HG03039 (cell line): Measurements from ENCODE around the gene IL22RA1.

Source experiments
- ATAC-seq: cut with Tn5 transposase; IDR thresholded peaks from one replicate; pipeline ENCODE4 v1.9.1; 2021; ENCODE audit warnings: mild to moderate bottlenecking, moderate library complexity; ENCODE audit not compliant: unreplicated experiment

Gene IL22RA1

GRCh38 chr1:24117132-24117531 lies 25.8 kb downstream of the IL22RA1 start:
- ATAC-seq, result no peak

GRCh38 chr1:24114753-24115152 lies 28.2 kb downstream of the IL22RA1 start:
- ATAC-seq, result no peak

DNA sequence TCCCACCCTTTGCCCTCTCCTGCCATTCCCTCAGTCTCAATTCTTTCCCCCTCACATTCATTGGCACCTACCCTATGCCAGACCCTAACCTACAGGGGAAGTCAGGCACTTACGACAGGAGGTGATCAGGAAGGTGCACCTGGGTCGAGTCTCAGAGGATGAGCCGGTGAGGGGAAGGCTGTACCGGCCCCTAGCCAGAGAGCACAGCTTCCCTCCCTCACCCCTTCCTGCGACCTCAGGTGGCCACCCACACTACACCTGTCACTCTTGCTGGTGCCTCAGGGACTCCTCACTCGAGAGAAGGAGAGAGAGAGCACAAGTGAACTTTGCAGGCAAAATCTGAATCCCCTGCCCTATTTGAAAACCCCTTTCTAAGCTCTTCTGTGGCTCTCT lies 29.3 kb downstream of the IL22RA1 start:
- ATAC-seq, result no peak

- no peak for ATAC-seq
Measured at GRCh38 chr1:24111996-24112779, 30.8 kb downstream of the IL22RA1 start, which contains the start of gene MYOM3. Gene MYOM3, minus strand, starts transcription at chr1:24112135. Its CDS starts 3,499 bp downstream, at chr1:24108636.

DNA sequence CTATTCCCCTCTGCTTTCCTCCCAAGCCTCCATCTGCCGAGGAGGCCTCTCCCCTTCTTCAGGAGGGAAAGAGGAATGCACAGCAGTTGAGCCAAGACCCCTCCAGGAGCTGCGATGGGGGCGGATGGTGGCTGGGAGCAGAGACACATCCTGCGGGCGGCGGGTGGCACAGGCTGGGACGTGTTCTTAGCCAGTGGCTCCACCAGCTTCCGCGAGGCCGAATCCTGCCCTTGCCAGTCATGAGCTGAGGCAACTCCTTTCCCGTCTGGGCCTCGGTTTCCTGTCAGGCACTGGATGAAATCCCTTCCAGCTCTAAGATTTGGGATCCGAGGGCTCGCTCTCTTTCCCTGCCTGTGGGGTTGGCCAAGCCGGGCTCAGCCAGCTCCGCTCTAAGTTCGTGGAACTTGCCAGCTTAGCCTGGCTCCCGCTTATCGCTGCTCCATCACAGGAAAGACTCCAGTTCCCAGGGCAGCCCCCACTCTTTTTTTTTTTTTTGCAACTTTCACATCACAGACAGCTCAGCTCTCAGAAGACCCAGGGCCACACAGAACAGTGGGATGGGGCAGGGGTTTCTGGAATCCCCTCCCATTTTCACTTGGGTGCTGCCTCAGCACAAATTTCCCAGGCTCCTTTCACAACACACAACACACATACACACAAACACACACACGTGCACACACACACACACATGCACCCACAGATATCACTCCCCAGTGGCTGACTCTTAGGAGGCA lies 31.5 kb downstream of the IL22RA1 start:
- ATAC-seq, result no peak

- ATAC-seq, result no peak
Measured at GRCh38 chr1:24110642-24111261, 32.2 kb downstream of the IL22RA1 start.

DNA sequence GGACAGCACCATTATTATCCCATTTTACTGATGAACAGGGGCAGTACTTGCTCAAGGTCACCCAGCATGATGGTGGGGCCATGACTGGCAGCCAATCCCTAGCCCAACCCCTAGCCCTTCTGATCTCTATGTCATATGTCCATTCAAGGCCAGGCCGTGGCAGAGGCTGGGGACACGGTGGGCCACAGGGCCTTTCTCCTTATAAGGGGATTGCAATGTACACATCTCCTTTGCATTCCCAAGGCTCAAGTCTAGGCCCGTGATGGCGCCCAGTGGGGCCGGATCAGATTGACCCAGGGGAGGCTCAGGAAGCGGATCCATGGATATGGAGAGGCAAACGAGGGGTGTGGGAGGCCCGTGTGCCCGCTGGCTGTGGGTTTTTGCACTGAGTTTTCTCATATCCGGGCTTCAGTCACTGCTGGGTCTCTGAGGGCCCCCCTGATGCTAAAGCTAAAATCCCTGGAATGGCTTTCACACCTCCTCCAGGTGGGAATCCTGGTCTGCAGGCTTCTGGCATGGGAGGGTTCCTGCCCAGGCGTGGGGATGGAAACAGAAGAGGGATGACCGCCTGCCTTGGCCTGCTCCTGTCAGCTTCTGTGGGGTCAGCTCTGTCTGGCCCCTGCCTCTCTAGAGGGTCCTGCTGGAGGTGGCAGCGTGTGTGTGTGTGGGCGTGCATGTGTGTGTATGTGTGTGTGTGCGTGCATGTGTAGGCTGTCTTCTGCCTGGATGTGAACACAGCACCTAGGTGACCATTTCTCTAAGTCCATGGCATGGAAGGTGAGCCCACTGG lies 33.1 kb downstream of the IL22RA1 start:
- no peak for ATAC-seq

DNA sequence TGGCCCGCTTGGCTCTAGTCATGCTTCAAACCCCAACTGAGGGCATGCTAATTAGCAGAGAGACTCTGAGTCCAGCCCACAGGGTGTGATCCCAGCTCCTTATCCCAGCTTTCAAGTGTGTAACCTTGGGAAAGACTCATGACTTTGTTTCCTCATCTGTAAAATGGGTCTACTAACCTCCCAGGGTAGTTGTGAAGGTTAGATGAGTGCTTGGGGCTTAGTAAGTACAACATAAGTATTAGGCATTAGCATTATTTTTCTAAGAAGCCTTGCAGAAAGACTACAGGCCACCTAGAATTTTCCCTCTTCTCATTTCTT lies 33.8 kb downstream of the IL22RA1 start:
- ATAC-seq, result no peak

DNA sequence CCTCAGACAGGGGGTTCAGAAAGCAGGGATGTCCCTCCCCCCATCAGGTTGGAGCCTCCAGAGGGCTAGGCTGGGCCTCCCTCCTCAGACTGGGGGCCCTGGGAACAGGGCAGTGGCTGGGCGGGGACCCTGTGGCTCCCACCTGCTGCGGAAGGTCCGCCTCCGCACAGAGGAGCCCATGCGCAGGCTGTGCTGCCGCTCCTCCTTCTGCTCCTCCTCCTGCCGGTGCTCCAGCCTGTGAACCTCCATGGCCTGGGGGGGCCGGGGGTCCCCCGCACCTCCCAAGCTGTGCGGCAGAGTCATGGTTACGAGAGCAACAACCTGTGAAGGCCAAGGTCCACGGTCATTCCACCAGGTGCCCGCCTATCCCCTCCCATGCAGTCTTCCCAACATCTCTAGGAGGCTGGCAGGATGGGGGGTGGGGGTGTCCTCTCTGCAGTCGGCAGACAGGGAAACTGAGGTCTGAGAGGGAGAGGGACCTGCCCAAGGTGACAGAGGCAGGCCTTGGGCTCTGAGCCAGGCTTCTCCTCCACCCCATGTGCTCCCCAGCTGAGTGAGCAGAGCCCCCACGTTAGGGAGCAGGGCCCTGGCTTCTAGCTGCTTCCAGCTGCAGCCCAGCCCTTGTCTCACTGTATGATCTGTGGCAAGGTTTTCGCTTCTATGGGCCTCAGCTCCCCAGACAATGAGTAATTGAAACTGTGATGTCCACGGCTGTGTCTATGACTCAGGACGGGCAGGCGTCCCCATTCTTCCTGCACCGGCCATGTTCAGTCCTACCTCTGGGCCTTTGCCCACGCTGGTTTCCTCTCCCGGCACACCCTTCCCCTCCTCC lies 34.4 kb downstream of the IL22RA1 start:
- no peak for ATAC-seq

GRCh38 chr1:24107462-24108138 lies 35.3 kb downstream of the IL22RA1 start:
- no peak for ATAC-seq

- ATAC-seq, result no peak
Measured at GRCh38 chr1:24105368-24106160, 37.4 kb downstream of the IL22RA1 start.

GRCh38 chr1:24104854-24105253 lies 38.1 kb downstream of the IL22RA1 start:
- no peak for ATAC-seq

DNA sequence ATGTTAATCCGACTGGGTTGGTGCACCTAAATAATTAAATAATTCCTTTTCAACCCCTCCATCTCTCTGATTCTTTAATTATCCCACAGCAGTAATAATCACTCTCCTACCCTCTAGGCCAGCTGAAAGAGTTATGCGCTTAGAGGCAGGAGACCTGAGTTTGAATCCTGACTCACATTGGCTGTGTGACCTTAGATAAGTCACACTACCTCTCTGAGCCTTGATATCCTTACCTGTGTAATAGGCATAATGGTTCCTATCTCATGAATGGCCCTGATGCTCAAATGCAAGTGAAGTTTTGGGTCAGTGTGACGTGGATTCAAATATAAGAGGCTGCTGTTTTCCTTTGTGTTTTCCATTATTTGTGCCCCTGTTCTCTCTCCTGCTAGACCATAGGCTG lies 39.1 kb downstream of the IL22RA1 start:
- no peak for ATAC-seq

DNA sequence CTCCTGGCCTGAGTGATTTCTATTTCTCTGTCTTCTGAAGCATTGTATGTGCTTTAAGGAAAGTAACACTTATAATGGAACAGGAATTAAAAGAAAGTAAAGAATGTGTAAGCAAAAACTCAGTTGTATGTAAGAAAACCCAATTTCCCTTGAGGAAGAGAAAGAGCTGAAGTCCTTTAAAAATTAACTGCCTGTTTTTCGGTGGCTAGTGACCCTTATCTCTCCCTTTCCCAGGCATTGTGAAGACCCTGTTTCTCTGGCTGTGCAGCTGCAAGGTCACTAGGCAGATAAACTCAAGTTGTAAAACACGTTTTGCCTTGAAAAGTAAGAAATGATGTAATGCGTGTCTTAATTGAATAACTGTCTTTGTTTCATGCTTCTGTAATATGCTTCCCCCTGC lies 39.5 kb downstream of the IL22RA1 start:
- ATAC-seq, result no peak

GRCh38 chr1:24102961-24103360 lies 40.0 kb downstream of the IL22RA1 start:
- no peak for ATAC-seq

DNA sequence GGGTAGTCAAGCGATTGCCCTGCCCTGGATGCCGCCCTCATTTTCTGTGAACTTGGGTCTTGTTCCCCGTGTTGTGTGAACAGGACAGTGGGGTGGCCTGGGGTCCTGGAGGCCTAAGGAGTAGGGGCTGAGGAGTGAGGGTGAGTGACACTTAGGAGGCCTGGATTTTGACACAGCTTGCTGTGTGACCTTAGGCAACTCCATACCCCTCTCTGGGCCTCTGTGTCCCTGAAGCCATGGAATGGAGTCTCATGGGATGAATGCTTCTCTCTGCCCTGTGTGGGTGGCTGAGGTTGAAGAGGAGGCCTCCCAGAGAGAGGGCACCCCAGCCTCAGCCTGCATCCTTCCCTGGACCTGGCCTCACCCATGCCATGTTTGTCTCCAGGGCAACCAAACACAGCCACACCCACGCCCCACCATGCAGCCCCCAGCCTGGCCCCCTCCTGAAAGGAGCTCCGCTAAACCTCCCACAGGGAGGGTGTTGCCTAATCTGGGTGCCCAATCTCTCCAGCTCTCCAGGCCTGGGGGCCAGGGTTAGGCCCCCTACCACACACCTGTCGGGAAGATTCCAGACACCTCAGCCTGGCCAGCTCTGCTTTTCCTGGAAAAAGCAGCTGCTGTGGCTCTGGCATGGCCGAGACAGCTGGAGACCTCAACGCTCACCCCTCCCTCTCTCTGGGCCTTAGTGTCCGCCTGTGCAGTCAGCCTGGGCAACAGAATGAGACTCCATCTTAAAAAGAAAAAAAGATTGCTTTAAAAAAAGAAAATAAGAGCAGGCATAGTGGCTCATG lies 40.9 kb downstream of the IL22RA1 start:
- ATAC-seq, result no peak

- no peak for ATAC-seq
Measured at GRCh38 chr1:24100945-24101737, 41.8 kb downstream of the IL22RA1 start.
